AG04449 (cell line): ENCODE data around the gene OSBPL9.
A peak's percentile ranks its signal among the peaks of the same experiment; 100 is the strongest.

ENCODE experiments used
- CTCF ChIA-PET: fragments of 350-600 bp; formaldehyde crosslinking; extraction: SDS; loops from one replicate; lab custom pipeline; 2021; ENCODE audit warnings: antibody characterized with exemption; lab: Yijun Ruan, JAX
- POLR2A ChIA-PET: fragments of 400-600, 350-600 bp; formaldehyde crosslinking; extraction: SDS; loops from one replicate; lab custom pipeline; 2020; ENCODE audit warnings: antibody characterized with exemption, inconsistent platforms; lab: Yijun Ruan, JAX
- DNase-seq: peaks from one replicate; pipeline ENCODE4 v3.0.0-alpha.2; 2010; ENCODE audit warnings: low read depth, low spot score
- H3K4me3 ChIP-seq: 2 replicates; pipeline ENCODE4 v1.5.1; 2011; ENCODE audit warnings: low read depth, mild to moderate bottlenecking, control low read depth, low read length
- CTCF ChIP-seq: IDR thresholded peaks from one replicate; pipeline ENCODE4 v1.5.1; 2011; ENCODE audit warnings: mild to moderate bottlenecking, moderate library complexity, low read length, control low read depth, inconsistent platforms; ENCODE audit not compliant: insufficient read depth; ENCODE audit errors: missing control alignments

OSBPL9 gene

GRCh38 chr1:51656374-51656773, 39.5 kb downstream of the OSBPL9 start:
- DNase-seq, result no peak
- H3K4me3 ChIP-seq, result no peak overlapping the region
- ChIA-PET CTCF (interaction anchor here (0.7 to 1.7 kb wide), 5 partner anchors 11 to 113 kb away, joined by 3 to 8 read pairs (median 3); no protein-coding TSS in a partner anchor), POLR2A (no interaction called here)
- no peak for TF ChIP-seq CTCF

- DNase-seq, result no peak
- H3K4me3 ChIP-seq, result no peak overlapping the region
- TF ChIP-seq CTCF, result no peak
- ChIA-PET CTCF (interaction anchor here (1.4 kb wide), 1 partner anchor 109 kb away, joined by 5 read pairs; no protein-coding TSS in a partner anchor), POLR2A (interaction anchor here (0.7 to 1.0 kb wide), 3 partner anchors 11 to 70 kb away, joined by 3 to 4 read pairs (median 3); no protein-coding TSS in a partner anchor)
Observed at GRCh38 chr1:51660580-51660979, 43.7 kb downstream of the OSBPL9 start.

- ChIA-PET POLR2A (interaction anchor here (0.7 to 1.0 kb wide), 3 partner anchors 10 to 70 kb away, joined by 3 to 4 read pairs (median 3); no protein-coding TSS in a partner anchor), CTCF (interaction anchor here (1.0 to 1.4 kb wide), 2 partner anchors 14 to 108 kb away, joined by 3 to 5 read pairs; no protein-coding TSS in a partner anchor)
- H3K4me3 ChIP-seq, result no peak overlapping the region
- no peak for TF ChIP-seq CTCF
- peak; percentile 96 for DNase-seq
Observed at GRCh38 chr1:51661081-51661518, 44.2 kb downstream of the OSBPL9 start.

- H3K4me3 ChIP-seq, result no peak overlapping the region
- POLR2A ChIA-PET, result no interaction called here
- no peak for TF ChIP-seq CTCF
- no peak for DNase-seq
- CTCF ChIA-PET, result no interaction called here
Observed at GRCh38 chr1:51663105-51663504, 46.2 kb downstream of the OSBPL9 start.

GRCh38 chr1:51663721-51664120, 46.8 kb downstream of the OSBPL9 start:
- DNase-seq, result no peak
- no peak overlapping the region for H3K4me3 ChIP-seq
- ChIA-PET POLR2A (no interaction called here), CTCF (interaction anchor here (1.0 to 1.6 kb wide), 2 partner anchors 36 to 105 kb away, joined by 3 to 4 read pairs; no protein-coding TSS in a partner anchor)
- no peak for TF ChIP-seq CTCF

- DNase-seq, result peak; percentile 57
- TF ChIP-seq CTCF, result no peak
- POLR2A ChIA-PET, result no interaction called here
- CTCF ChIA-PET, result interaction anchor here (1.0 to 1.6 kb wide), 5 partner anchors 20 to 105 kb away, joined by 3 to 5 read pairs (median 4); no protein-coding TSS in a partner anchor
- no peak overlapping the region for H3K4me3 ChIP-seq
Observed at GRCh38 chr1:51664421-51665240, 47.7 kb downstream of the OSBPL9 start.
